Stimulated activated naive B cell treated with anti-CD40 and anti-IgM and Interleukin-4, amounts not matched to agents 10 μg/mL and 1 μg/mL and 100 μg/mL, for 72 hours (primary cell): ENCODE results near the gene ABL1.
A peak's percentile ranks its signal among the peaks of the same experiment; 100 is the strongest.
"Not testable (repeated sequence)": the region's sequence is repeated elsewhere in the genome, so short reads cannot be mapped to it uniquely, and the experiment has no call there.

Experiments used
- ATAC-seq, 2 donors: fragments of 150-1000 bp; cut with Tn5 transposase; replicated peaks; 2 replicates each; pipeline ENCODE4 v1.10.0; 2021; ENCODE audit warnings: moderate library complexity in 1 of 2
- DNase-seq: peaks from one replicate; pipeline ENCODE4 v3.0.0; 2021
- H3K27ac Mint-ChIP-seq: one replicate; pipeline ENCODE4 v1.8.0; 2022; ENCODE audit warnings: mild to moderate bottlenecking, mixed read lengths
- H3K27me3 Mint-ChIP-seq, 2 donors: one replicate each; pipeline ENCODE4 v1.8.0; 2022; ENCODE audit warnings: mixed read lengths in 2 of 2
- H3K36me3 Mint-ChIP-seq, 2 donors: one replicate each; pipeline ENCODE4 v1.8.0; 2022; ENCODE audit warnings: mixed read lengths in 2 of 2, mild to moderate bottlenecking in 1 of 2
- H3K4me1 Mint-ChIP-seq, 2 donors: one replicate each; pipeline ENCODE4 v1.8.0; 2022; ENCODE audit warnings: mixed read lengths in 2 of 2, mild to moderate bottlenecking in 1 of 2
- H3K4me3 Mint-ChIP-seq, 2 donors: one replicate each; pipeline ENCODE4 v1.8.0; 2022; ENCODE audit warnings: mild to moderate bottlenecking in 2 of 2, mixed read lengths in 2 of 2, moderate library complexity in 1 of 2
- H3K9me3 Mint-ChIP-seq, 2 donors: one replicate each; pipeline ENCODE4 v1.8.0; 2022; ENCODE audit warnings: mixed read lengths in 2 of 2, mild to moderate bottlenecking in 1 of 2

ABL1 gene

DNA sequence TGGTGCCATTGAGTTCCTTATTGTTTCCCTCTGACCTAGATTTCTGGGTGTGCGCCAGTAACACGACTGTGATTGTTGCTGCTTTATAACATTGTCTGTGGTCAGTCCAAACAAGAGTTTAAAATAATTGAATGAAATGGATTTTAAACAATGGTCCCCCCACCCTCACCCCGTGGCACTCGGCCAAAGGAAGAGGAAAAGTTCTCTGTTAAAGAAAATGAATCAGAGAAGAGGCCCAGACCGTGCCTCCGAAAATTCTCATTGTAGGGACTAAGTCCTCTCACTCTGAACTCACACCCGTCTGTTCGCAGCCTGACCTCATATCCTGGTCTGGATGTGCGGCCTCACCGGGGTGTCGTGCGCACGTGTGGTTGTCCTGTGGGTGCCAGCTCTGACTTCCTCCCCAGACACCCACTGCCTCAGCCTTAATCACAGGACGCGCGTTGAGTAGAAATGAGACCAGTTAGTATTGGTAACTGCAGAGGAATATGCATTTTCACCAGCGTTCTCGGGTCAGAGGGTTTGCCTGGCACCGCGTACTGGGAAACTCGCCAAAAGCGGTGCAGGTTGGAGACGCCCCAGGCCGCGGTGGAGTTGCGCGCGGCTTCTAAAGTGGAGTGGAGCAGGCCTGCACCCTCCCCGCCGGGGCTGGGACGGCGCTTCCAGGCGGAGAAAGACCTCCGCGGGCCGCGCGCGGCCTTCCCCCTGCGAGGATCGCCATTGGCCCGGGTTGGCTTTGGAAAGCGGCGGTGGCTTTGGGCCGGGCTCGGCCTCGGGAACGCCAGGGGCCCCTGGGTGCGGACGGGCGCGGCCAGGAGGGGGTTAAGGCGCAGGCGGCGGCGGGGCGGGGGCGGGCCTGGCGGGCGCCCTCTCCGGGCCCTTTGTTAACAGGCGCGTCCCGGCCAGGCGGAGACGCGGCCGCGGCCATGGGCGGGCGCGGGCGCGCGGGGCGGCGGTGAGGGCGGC lies at the start of gene ABL1:
TSS of gene ABL1 (plus strand) at position 884 of the 966 bp plus-strand sequence. CDS start 193 bp downstream, outside the sequence.
- Mint-ChIP-seq H3K4me3 (peak within 1 kb of the TSS; percentile 90 to 97), H3K4me1 (peaks cover 31 to 47% of the 10 kb centered on the region in 2 donors), H3K27me3 (no peaks in the 10 kb centered on the region), H3K27ac (peak within 1 kb of the TSS; percentile 96), H3K36me3 (peaks cover 0 to 4% of the 10 kb centered on the region in 2 donors), H3K9me3 (no peaks in the 10 kb centered on the region)
- DNase-seq (peak; percentile 67), ATAC-seq (peak; percentile 92 to 93)

DNA sequence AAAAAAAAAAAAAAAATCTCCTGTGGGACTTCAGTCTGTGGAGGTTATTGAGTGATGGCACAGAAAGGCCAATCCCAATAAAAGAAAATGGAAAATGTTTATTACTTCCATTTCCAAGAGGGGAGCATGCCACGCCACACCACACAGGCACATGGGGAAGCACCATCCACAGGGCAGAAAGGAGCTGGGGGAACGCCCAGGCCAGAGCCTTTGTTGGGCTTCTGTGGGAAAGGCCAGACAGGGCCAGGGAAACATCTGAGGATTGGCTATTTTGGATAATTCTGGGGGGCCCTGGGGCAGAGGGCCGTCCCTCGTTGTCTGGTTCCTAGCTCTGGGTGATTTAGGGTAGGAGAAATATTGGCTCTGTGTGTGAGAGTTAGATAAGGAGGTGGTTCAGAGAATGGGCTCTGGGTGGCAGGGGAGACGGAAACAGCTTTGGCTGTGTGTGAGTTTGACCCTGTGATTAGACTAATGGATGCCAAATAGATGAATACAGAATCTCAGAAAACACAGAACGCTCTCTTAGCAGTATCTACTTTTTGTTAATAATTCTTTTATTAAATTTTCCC lies 49.0 kb upstream of the ABL1 start:
- ATAC-seq, result no peak
- H3K4me3 Mint-ChIP-seq, result no peak overlapping the region
- H3K36me3 Mint-ChIP-seq, result peaks cover 11 to 24% of the 10 kb centered on the region in 2 donors
- peaks cover 10 to 19% of the 10 kb centered on the region in 2 donors for H3K9me3 Mint-ChIP-seq
- H3K4me1 Mint-ChIP-seq, result peaks cover 17 to 26% of the 10 kb centered on the region in 2 donors
- DNase-seq, result no peak
- H3K27me3 Mint-ChIP-seq, result no peaks in the 10 kb centered on the region
- no peak overlapping the region for H3K27ac Mint-ChIP-seq

DNA sequence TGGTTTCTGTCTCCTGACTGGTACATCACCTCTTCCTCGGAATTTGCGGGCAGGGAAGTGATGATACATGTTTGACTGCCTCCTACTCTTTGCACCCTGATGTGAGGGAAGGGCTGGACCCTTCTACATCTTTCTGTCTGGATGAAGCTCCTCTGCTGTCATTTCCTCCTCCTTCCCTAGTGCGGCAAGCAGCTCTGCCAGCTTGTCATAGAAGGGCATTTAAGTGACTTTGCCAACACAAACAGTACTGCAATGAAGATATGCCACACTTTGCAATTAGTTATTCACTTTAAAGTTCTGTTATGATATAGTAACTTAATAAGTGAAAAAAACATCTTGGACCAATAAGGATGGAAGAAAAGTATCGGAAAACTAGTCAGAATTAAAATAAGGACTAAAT lies 48.5 kb upstream of the ABL1 start:
- Mint-ChIP-seq H3K27ac (no peak overlapping the region), H3K27me3 (no peaks in the 10 kb centered on the region), H3K4me3 (no peak overlapping the region), H3K36me3 (peaks cover 11 to 24% of the 10 kb centered on the region in 2 donors), H3K4me1 (peaks cover 21 to 31% of the 10 kb centered on the region in 2 donors), H3K9me3 (peaks cover 10 to 19% of the 10 kb centered on the region in 2 donors)
- ATAC-seq, result no peak
- DNase-seq, result no peak

DNA sequence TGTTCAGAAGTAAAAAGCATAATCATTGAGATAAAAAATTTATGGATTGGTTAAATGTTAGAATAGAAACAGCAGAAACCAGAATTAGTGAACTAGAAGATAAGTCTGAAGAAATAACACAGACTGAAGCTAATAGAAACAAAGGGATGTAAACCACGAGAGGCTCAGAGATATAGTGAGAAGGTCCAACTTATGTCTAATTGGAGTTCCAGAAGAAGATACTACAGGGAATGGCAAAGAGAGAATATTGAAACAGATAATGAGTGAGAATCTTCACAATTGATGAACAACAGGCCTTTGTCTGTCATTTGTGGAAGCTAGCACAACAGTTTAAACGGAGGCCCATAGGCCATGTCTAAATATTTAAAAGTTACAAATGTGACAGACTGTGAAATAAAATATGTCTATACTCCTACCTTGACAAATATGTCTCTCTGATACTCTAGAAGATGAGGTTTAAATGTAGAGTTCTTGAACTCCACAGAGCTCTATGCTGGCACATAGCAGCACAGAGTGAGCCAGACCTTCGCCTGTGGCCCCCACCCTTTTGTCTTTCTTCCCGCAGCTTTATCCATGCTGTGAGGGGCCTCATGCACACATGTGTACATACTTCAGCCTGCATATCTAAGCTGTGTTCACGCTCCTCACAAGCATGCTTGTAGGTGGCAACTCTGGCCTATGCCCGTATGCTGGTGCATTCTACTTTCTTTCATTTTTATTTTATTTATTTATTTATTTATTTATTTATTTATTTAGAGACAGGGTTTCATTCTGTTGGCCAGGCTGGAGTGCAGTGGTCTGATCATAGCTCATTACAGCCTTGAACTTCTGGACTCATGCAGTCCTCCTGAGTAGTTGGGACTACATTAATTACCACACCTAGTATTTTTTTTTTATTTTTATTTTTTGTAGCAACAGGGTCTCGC lies 45.0 kb upstream of the ABL1 start:
- H3K36me3 Mint-ChIP-seq, result peaks cover 14 to 24% of the 10 kb centered on the region in 2 donors
- no peak for ATAC-seq
- no peaks in the 10 kb centered on the region for H3K27me3 Mint-ChIP-seq
- H3K9me3 Mint-ChIP-seq, result peaks cover 10 to 19% of the 10 kb centered on the region in 2 donors
- no peak overlapping the region for H3K27ac Mint-ChIP-seq
- H3K4me3 Mint-ChIP-seq, result no peak overlapping the region
- H3K4me1 Mint-ChIP-seq, result peaks cover 25 to 39% of the 10 kb centered on the region in 2 donors
- DNase-seq, result no peak

DNA sequence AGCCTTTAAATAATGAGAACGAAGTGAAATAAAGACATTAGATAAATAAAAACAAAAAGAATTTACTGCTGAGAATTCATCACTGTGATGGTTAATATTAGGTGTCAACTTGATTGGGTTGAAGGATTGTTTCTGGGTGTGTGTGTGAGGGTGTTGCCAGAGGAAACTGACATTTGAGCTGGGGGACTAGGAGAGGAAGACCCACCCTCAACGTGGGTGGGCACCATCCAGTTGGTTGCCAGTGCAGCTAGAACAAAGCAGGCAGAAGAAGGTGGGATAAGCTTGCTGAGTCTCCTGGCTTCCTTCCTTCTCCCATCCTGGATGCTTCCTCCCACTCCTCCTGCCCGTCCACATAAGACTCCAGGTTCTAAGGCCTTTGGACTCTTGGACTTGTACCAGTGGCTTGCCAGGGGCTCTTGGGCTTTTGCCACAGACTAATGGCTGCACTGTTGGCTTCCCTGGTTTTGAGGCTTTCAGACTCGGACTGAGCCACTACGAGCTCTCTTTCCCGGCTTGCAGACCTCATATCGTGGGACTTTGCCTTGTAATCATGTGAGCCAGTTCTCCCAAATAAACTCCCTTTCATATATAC lies 43.7 kb upstream of the ABL1 start:
- Mint-ChIP-seq H3K9me3 (peaks cover 10 to 19% of the 10 kb centered on the region in 2 donors), H3K27ac (no peak overlapping the region), H3K4me3 (no peak overlapping the region), H3K27me3 (no peaks in the 10 kb centered on the region), H3K36me3 (peaks cover 14 to 24% of the 10 kb centered on the region in 2 donors), H3K4me1 (peaks cover 22 to 30% of the 10 kb centered on the region in 2 donors)
- ATAC-seq (no peak), DNase-seq (no peak)

DNA sequence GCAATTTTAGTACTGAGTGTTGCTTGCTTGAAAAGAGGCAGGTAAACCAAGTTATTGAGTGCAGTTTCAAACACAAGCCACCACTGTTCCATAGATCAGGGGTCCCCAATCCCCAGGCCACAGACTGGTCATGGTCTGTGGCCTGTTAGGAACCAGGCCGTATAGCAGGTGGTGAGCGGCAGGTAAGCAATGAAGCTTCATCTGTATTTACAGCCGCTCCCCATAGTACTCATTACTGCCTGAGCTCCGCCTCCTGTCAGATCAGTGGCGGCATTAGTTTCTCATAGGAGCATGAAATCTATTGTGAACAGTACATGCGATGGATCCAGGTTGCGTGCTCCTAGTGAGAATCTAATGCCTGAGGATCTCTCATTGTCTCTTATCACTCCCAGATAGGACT lies 41.5 kb upstream of the ABL1 start:
- H3K27ac Mint-ChIP-seq, result no peak overlapping the region
- ATAC-seq (no peak), DNase-seq (no peak)
- peaks cover 19 to 29% of the 10 kb centered on the region in 2 donors for H3K4me1 Mint-ChIP-seq
- H3K27me3 Mint-ChIP-seq, result no peaks in the 10 kb centered on the region
- peaks cover 10 to 16% of the 10 kb centered on the region in 2 donors for H3K9me3 Mint-ChIP-seq
- peaks cover 10 to 17% of the 10 kb centered on the region in 2 donors for H3K36me3 Mint-ChIP-seq
- H3K4me3 Mint-ChIP-seq, result no peak overlapping the region

DNA sequence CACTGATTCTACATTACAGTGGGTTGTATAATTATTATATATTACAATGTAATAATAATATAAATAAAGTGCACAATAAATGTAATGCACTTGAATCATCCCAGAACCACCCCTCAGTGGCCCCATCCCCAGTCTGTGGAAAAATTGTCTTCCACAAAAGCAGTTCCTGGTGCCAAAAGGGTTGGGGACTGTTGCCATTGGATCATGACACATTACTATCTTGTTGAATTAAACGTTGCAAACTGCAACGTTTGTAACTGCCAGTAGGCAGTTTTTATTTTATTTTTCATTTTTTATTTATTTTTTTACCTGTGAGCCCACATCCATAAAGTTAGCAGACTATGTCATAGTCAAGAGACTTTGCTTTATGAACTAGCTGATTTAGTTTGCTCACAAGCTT lies 41.0 kb upstream of the ABL1 start:
- H3K27me3 Mint-ChIP-seq, result not testable (repeated sequence)
- peaks cover 16 to 26% of the 10 kb centered on the region in 2 donors for H3K4me1 Mint-ChIP-seq

DNA sequence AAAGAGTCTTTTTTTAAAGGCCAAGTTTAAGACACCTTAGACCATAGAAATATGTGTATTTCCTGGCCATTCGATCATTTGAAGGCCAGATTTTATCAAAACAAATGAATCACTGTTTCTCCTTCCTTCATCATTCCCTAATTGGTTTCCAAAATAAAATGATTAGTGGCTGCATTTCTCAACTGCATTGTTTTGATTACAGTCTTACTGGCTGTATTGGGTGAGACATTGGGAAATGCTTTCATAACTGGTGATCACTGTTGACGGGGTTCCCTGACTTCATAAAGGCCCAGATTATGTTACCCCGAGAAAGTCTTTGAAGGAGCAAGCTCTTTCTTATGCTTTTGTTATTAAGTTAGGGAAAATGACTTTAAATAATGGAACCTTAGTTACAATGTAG lies 40.6 kb upstream of the ABL1 start:
- H3K27me3 Mint-ChIP-seq, ATAC-seq, H3K9me3 Mint-ChIP-seq, H3K4me3 Mint-ChIP-seq, H3K36me3 Mint-ChIP-seq, H3K27ac Mint-ChIP-seq, DNase-seq: not testable (repeated sequence)
- peaks cover 14 to 25% of the 10 kb centered on the region in 2 donors for H3K4me1 Mint-ChIP-seq

More for the DNA sequence above, 41.0 kb upstream of the ABL1 start:
- DNase-seq, ATAC-seq, H3K27ac Mint-ChIP-seq, H3K4me3 Mint-ChIP-seq: not testable (repeated sequence)
- H3K36me3 Mint-ChIP-seq, result peaks cover 6 to 13% of the 10 kb centered on the region in 2 donors
- peaks cover 6 to 12% of the 10 kb centered on the region in 2 donors for H3K9me3 Mint-ChIP-seq

DNA sequence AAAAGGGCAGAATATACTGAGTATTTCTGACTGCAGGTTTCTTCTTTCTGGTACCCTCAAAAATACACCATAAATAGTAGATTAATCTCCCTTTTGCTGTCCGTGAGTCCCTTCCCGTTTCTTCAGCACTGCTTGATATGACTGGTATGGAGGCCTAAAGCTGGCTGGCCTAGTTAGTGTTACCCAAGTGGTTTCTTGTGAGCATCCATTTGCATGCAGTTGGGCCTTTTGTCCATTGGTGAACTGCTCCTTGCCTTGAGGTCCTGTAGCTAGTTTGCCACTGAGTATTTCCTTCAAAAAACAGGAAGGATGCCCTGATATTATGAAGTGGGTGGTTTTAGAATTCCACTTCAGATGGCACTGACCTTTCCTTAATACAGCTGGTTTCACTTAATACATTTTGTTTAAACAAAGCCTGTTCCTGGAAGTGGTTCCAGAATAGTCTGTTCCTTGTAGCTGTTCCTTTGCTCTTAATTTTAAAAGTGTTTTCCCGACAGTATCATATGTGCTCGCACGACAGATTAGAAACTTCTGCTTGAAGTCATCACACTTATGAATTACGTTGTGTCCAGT lies 40.0 kb upstream of the ABL1 start:
- no peak for DNase-seq
- Mint-ChIP-seq H3K9me3 (peaks cover 2% of the 10 kb centered on the region in 2 donors), H3K4me3 (no peak overlapping the region), H3K27me3 (no peaks in the 10 kb centered on the region), H3K4me1 (peaks cover 13 to 25% of the 10 kb centered on the region in 2 donors), H3K27ac (no peak overlapping the region), H3K36me3 (peaks cover 3 to 5% of the 10 kb centered on the region in 2 donors)
- no peak for ATAC-seq

DNA sequence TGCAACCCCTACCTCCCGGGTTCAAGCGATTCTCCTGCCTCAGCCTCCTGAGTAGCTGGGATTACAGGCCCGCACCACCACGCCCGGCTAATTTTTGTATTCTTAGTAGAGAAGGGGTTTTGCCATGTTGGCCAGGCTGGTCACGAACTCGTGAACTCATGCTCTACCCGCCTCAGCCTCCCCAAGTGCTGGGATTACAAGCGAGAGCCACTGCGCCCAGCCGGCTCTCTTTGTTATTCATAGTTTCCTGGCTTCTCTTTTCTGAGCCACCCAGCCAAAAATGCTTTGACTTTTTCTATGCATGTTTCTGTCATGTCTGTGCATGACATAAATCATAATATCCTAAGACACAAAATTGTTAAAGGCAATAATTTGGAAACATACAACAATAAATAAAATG lies 31.9 kb upstream of the ABL1 start:
- H3K36me3 Mint-ChIP-seq, H3K27ac Mint-ChIP-seq, ATAC-seq, H3K27me3 Mint-ChIP-seq, DNase-seq, H3K4me3 Mint-ChIP-seq, H3K9me3 Mint-ChIP-seq: not testable (repeated sequence)
- peaks cover 18 to 34% of the 10 kb centered on the region in 2 donors for H3K4me1 Mint-ChIP-seq

DNA sequence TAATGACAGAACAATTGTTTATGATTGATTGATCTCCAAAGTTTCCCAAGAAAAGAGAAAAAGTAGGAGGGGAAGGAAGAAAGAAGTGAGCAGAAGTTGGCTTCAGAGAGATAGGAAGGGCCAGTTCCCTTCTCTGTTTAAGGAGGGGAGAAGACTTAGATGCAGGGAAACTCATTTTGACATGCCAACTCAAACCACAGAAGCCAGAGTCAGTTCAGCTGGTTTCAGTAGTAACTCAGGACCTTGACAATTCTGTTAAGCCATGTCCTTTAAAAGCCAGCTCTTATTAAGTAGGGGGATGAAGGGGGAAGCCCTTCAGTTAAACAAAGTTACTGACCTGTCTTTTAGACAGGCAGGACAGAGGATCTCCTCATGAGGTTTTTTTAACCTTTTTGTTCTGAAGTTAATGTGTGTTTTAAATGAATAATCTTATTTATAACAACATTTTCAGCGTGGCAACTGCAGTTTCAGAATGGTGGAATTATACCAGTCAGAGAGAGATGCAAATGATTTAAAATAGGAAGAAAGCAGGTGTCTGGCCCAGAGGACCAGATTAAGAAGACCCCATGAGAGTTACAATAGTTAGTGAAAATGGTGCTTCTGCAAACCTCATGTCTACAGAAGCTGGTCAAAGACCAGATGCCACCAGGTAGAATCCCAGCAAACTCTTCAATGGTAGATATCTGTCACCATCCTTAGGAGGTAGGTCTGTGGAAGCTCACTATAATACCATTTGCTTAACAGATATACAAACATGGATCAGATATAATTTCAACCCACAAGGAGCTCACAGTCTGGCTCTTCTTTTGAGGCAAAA lies 29.3 kb upstream of the ABL1 start:
- H3K27ac Mint-ChIP-seq, result peak overlapping the region; percentile 45
- ATAC-seq (peak; percentile 92 to 95), DNase-seq (peak; percentile 34)
- peak overlapping the region in 1 of 2 donors; percentile 39 for H3K4me3 Mint-ChIP-seq
- H3K4me1 Mint-ChIP-seq, result peaks cover 18 to 36% of the 10 kb centered on the region in 2 donors
- peaks cover 4 to 10% of the 10 kb centered on the region in 2 donors for H3K36me3 Mint-ChIP-seq
- H3K9me3 Mint-ChIP-seq, result peaks cover 0 to 3% of the 10 kb centered on the region in 2 donors
- no peaks in the 10 kb centered on the region for H3K27me3 Mint-ChIP-seq

DNA sequence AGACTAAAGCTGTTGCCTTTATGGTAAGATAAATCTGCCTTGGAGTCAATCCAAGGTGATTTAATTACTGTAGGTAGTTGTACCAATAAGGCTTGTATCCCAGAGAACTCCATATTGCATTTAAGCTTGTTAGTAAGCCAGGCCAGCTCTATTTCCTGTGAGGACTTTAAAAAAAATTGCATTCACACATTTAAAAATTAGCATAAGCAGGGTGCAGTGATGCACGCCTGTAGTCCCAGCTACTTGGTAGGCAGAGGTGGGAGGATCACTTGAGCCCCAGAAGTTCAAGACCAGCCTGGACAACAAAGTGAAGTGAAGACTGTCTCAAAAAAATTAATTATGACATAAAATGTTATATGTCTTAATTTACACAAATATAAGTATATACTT lies 28.7 kb upstream of the ABL1 start:
- no peak for DNase-seq
- ATAC-seq, result peak; percentile 51 to 60
- no peak overlapping the region for H3K4me3 Mint-ChIP-seq
- peaks cover 18 to 33% of the 10 kb centered on the region in 2 donors for H3K4me1 Mint-ChIP-seq
- H3K36me3 Mint-ChIP-seq, result peaks cover 4 to 10% of the 10 kb centered on the region in 2 donors
- no peaks in the 10 kb centered on the region for H3K27me3 Mint-ChIP-seq
- H3K27ac Mint-ChIP-seq, result no peak overlapping the region
- peaks cover 0 to 3% of the 10 kb centered on the region in 2 donors for H3K9me3 Mint-ChIP-seq
